GM18870 (cell line): Measurements from ENCODE around the gene USP34.
"Not testable (repeated sequence)": the region's sequence is repeated elsewhere in the genome, so short reads cannot be mapped to it uniquely, and the experiment has no call there.

Experiments used
- ATAC-seq: cut with Tn5 transposase; IDR thresholded peaks from one replicate; pipeline ENCODE4 v1.9.1; 2021; ENCODE audit warnings: moderate library complexity; ENCODE audit not compliant: unreplicated experiment

The USP34 gene

DNA sequence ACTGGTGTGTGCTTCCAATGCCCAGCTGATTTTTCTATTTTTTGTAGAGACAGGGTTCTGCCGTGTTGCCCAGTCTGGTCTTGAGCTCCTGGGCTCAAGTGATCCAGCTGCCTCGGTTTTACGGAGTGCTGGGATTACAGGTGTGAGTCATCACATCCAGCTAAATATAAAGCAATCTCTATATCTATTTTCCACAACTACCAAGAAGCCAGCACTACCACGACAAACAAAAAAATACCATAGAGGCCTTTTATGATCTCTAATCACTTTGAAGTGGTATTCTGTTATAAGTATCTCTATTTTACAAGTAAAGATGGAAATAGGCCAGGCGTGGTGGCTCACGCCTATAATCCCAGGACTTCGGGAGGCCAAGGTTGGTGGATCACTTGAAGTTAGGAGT, 274.2 kb downstream of the USP34 start:
- no peak for ATAC-seq

DNA sequence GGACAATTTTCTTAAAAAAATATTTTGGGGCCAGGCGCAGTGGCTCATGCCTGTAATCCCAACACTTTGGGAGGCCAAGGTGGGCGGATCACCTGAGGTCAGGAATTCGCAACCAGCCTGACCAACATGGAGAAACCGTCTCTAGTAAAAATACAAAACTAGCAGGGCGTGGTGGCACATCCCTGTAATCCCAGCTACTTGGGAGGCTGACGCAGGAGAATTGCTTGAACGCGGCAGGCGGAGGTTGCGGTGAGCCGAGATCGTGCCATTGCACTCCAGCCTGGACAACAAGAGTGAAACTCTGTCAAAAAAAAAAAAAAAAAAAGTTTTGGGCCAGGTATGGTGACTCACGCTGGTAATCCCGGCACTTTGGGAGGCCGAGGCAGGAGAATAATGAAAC, 276.2 kb downstream of the USP34 start:
- not testable (repeated sequence) for ATAC-seq

DNA sequence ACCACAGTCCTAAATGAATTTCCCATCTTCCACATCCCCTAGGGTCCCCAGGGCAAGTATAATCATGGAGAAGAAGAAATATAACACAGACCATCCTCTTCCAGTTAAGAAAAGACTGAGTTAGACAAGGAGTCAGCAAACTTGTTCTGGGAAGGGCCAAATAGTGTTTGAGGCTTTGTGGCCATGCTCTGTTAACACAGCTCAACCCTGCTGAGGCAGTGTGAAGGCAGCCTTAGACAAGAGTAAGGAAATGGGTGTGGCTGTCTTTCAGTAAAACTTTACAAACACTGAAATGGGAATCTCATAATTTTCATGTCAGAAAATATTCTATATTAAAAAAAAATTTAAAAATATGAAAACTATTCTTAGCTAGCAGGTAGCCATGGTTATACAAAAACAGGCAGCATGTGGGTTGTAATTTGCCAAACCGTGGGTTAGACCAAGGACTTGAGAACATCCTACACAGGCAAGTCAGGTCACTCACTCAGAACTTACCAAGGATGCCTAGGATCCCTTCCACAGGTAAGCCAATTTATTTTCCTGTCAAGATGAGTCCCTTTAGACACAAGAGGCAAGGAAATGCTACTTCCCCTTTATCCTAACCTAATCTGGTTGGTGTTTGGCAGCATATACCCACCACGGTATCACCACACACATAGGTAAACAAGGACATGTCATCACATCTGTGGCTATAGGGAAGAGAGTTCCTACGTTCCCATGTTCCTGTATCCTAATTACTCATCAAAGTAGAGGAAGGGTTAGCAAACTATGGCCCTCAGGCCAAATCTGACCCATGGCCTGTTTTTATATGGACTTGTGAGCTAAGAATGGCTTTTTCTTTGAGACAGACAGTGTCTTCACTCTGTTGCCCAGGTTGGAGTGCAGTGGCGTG, 277.0 kb downstream of the USP34 start:
- ATAC-seq, result no peak

DNA sequence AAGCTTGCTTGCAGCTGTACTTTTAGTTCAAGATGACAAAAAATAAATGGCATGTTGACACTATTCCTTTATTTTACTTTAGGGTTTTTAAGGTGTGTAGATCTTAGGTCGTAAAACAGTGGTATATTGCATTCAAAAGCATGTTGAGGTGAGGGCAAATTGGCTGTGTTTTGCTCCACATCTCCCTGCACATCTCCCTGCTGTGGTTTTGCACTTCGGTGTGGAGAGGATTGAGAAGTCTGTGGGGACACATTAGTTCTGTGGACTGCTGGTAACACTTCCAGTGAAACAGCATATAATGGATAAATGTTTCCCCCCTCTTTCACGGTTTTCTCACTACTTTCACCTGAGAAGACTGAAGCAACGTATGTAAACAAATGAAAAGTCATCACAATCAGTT, 283.8 kb downstream of the USP34 start:
- no peak for ATAC-seq

DNA sequence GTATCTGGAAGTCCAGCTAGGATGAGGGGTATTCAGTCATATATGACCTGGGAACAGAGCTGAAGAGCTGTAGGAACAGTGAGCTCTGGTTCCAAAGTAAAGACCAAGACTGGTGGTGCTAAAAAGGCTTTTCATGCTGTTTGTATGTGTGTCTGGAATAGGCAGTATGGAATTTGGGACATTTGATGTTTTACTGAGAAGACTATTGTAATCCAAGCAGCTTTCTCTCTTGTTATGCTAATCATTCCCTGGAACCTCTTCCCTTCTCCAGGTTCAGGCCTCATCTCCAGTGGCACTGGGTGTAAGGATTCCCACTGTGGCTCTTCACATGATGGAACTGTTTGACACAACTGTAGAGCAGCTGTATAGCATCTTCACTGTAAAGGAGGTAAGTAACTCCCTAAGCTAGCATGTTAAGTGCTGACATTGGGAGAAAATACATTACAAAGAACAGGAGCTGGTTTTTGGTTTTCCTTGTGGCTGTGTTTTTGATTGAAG, 285.6 kb downstream of the USP34 start:
- ATAC-seq, result no peak

DNA sequence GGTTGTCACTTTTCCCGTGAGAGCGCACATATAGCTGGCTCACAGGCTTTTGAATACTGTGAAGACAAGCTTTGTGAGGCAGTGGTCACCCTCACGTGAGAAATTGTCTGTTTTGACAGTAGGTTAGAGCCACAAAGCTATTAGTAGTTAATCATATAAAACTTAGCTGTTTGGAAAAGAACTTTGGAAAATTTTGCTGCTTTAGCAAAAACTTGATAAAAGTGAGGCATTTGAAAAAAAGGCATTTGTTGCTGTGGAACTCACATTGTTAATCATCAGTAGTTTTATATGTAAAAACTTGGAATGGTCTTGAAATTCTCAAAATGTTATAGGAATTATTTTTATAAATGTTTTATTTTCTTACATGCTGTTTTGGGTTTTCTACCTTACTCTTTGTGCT, 286.6 kb downstream of the USP34 start:
- no peak for ATAC-seq

DNA sequence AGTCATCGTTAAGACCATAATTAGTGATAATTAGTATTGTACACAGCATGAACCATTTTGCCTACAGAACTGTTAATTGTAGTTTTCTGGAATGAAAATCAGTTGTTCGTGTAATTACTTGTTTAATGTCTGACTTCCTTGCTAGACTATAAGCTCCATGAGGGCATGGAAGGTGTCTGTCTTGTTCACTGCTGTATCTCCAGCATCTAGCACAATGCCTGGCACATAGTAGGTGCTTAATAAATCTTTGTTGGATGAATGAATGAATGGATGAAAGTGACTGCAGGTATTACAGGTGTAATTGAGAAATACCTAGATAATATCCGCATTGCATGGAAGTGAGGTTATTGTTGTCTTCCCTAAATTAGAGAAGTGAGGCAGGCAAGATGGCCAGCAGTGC, 287.1 kb downstream of the USP34 start:
- no peak for ATAC-seq

DNA sequence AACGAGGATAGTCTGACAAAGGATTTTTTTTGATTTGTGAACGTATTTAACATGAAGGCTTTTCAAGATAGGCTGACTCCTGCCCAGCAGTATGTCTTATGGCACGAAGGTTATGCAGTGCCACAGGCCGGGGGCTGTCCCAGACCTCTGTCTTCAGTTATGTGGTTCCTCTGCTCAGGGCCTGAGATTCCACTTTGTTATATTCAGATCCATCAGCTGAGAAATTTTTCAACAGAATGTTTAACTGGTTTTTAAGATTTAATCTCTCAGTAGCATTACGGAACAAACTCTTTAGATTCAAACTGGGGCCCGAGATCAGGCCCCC, 288.9 kb downstream of the USP34 start:
- no peak for ATAC-seq

DNA sequence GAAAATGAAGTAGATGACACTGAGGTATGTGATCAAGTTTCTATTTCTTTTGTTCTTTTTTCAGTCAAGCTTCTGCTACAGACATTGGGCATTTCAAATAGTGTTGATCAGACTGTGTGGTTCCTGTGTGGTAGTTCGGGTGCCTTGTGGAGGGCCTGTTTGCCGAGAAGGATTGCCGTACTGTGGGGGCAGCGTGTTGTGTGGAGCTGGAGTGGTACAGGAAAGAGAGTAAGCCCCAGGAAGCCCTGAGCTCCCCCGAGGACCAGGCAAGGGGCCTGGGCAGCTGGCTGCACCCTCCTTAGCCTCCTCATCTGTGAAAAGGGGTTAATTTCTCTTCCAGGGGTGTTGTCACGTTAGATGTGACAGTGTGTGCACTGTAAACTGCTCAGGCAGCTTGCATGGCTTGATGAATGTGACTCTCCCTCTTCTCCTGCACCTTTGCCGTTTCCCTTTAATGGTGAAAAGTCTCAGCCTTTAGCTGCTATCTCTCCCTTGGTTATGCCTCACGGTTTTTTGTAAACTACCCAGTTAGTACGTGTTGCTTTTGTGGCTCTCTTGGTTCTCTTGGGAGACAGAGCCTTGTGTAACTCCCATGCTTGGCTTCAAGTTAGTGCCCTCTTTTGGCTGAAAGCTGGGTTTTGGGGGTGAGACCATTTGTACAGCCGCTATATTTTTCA, 289.4 kb downstream of the USP34 start:
- no peak for ATAC-seq

DNA sequence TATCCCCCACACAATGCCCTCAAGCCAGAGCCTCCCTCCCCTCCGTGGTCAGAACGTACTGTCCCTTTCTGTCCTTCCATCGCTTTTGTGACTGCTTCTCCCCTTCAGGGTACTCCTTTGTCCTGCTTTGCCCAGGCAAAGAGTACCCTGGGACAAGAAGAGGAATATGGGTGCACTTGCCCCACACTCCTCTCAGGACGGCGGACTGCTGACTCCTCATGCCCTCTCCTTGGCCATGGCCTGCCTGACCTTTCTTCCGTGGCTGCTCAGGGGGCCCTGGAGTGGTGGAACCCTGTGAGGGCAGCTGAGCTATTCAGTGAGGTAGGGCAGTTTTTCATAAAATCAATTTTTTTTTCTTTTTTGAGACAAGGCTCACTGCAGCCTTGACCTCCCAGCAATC, 290.2 kb downstream of the USP34 start:
- ATAC-seq, result no peak

DNA sequence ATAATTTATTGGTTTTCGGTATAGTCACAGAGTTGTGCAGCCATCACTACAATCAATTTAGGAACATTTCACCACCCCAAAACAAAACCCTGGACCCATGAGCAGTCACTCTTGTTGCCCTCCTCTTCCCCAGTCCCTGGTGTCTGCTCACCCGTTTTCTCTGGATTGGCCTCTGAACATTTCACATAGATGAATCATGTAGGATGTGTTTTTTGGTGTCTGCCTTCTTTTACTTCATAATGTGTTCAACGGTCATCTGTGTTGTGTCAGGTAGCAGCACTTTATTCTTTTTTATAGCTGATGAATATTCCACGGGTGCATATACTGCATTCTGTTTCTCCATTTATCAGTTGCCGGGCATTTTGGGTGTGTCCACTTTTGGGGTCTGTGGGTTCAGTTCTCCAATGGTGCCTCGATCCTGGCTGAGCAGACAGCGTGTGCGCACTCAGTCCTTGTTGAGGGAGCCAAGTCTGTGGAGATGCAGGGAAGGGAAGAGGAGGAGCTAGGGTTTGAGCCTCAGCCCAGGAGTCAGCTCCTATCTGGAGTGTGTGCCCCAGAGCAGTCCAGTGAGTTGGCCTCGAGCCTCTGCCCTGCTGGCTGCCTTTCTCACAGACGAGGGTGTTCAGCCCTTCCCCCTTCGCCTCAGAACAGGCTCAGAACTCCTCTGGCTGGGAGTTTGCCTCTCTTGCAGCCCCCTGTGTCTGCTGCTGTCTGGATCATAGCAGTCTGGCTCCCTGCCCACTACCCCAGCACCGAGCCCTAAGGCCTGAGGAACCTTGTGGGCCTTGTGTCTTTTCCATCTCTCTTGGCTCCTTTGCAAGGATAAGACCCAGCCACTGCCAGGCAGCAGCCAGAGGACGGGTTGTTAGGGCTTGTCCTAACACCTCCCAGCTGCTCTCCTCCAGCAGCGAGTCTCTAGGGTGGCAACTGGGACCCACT, 290.9 kb downstream of the USP34 start:
- no peak for ATAC-seq

DNA sequence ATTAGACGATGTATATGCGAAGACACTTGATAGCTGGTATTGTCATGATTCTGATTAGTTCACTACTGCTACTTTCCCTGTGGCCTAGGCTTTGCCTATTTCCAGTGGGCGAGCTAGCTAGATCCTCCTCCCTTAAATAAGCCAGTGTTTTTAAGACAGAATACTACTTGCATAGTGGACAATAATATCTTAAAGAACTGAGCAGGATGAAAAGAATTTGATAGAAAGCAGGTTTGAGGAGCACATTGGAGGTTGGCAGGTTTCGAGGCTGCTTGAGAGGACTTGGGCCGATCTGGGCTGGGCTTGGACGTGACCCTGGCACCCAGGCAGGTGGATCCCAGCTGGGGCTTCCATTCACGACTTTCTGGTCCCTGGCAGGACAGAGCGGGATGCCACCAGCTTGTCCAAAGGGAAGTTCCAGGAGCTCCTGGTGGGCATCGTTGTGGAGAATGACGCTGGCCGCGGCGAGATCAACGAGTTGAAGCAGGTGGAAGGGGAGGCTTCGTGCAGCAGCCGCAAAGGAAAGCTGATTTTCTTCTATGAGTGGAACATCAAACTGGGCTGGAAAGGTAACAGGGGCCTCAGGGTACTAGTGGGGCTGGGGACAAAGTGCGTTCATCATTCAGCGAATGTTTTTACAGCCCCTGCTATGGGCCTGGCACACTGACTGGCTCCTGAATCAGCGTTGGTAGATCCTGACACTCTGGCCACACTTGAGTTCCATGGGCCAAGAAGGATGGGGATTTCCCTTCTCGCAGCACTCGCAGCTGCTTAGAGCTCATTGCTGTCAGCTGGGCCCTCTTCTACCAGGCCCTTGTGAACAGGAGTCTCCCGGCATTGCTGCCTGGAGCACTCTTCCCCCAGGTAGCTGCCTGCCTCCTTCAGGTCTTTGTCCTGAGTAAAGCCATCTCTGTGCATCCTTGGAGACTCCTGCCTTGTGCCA, 292.0 kb downstream of the USP34 start:
- no peak for ATAC-seq

DNA sequence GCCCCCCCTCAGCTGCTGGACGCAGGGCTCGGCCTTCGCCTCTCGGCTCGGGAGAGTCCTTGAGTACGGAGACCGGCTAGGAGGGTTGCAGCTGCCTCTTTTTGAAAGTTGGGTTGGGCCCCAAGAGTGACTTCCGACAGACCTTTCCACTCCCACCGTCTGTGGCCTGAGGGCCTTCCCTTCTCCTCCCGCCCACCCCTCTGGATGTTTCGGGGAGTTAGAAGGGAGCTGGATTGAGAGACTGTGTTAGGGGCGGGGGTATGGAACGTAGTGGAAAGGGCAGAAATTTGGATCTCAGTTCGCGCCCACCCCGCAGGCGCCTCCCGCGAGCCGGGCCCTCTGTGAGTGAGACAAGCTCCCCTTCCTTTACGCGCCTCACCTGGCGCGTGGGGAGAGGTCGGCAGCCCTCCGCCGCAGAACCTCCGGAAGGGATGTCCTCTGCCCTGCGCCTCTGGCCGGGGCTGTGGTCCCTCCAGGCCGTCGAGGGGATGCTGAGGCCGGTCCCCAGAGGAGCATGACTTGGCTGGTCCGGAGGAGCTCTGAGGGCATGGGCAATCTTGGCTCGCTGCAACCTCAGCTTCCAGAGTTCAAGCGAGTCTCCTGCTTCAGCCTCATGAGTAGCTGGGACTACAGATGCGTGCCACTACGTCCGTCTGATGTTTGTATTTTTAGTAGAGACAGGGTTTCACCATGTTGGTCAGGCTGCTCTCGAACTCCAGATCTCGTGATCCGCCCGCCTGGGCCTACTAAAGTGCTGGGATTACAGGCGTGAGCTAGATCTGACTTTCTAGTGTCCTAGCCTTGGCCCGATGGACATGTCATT, 292.9 kb downstream of the USP34 start:
- ATAC-seq, result peak; percentile 21

DNA sequence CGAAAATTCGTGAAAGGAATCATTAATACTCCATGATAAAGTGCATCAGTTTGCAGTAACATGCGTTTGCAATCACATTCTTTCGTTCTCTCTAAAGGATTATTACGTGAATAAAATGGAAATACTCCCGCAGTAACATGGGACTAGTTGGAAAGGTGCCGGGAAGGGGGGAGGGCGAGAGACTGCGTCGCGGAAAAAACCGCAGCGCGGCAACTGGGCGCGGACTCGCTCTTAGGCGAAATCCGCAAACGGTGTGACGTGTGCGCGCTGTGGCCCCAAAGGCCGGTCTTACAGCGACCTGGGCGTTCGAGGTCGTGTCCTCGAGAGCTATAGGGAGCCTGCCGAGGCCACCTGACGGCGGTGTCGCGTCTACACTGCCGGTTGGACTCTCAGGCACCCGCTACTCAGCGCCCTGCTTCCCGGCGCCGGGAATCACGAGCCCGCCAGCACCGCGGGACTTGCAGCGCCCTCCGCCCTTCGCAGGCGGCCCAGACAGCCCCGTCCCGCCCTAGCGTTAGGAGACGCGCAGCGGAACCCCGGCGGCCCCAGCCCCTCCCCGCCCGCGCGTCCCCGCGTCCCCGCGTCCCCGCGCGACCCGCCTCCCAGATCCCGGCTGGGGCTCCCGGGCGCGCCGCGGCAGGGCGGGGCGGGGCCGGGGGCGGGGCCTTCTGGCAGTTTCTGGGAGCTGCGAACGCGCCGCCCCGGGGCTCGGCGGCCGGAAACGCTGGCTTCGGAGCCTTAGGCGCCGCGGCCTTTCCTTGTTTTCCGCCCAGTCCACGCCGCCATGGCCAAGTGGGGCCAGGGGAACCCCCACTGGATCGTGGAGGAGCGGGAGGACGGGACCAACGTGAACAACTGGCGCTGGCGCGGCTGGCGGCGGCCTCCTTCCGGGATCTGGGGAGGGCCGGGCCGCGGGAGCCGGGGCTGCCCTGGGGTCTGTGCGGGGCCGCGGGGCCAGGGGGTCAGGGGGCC, 293.8 kb downstream of the USP34 start:
- peak; percentile 63 for ATAC-seq

DNA sequence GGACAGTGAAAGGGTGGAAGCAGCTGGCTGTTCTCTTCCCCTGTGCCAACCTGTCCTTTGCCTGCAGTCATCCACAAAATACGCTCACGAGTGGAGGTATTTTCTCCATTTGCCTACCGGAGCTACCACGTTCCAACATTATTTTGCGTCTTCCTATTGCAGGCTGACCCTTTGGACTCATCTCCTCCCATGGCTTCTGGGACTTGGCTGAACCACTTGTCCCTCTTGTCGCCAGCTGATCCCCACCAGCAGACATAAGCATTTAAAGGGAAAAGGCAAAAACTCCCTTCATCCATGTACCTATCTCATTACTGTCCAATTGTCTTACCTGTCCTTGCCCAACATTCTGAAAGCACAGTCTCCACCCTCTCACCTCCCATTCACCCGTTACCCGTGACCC, 295.9 kb downstream of the USP34 start:
- ATAC-seq, result no peak

DNA sequence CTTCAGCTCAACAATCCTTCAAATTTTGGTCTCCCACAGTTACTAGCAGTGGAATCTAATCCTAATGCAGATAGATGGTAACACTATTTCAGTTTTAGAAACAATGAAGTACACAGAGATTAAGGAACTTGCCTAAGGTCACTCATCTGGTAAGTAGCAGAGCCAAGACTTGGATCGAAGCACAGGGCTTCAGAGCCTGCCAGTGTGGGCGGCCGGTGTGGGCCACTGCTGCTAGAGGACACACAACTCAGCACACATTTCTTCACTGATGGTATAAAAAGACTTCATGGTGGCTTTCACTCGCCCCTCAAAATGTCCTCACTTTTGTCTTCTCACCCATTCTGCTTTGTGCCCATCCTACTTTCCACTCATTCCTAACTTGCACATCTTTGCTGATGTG, 297.8 kb downstream of the USP34 start:
- ATAC-seq, result no peak

DNA sequence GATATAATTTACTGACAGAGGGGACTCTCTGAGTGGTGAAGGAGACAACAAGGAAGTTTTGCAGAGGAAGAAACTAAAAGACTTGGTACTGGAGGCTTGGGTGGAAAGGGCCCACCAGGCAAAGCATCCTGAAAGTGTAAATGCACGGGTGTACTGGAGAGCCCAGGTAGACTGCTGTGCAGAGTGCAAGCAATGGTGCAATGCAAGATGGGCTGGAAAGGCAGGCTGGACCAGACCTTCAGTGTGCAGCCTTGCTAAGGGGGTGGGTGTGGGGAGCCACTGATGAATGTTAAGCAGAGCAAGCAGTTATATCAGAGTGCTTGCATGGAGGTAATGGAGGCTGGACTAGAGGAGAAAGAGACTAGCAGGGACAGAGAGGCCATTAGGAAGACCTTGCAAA, 298.2 kb downstream of the USP34 start:
- ATAC-seq, result no peak

DNA sequence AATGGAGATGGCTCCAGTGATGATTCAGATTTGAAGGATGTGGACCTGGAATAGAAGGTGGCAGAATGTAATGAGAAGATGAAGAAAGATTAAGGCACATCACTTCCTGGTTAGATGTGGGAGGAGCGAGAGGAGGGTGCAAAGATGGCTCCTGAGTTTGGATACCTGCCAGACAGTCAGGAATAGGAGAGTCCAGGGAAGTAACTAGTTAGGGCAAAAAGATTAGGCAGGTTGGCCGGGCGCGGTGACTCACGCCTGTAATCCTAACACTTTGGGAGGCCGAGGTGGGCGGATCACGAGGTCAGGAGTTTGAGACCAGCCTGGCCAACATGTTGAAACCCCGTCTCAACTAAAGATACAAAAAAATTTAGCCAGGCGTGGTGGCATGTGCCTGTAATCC, 303.3 kb downstream of the USP34 start:
- ATAC-seq, result no peak
